MM.1S (cell line): ENCODE results near the gene TPCN1.

Experiments
- CTCF ChIP-seq: fragments of 300-600 bp; sonication (generic); IDR thresholded peaks from 2 replicates; pipeline ENCODE4 v1.5.1; 2016; ENCODE audit warnings: antibody characterized with exemption, low read length, mixed read lengths
- EZH2 ChIP-seq: fragments of 300-600 bp; sonication (generic); optimal IDR thresholded peaks from 2 replicates; pipeline ENCODE3; 2017; ENCODE audit warnings: low read depth, mild to moderate bottlenecking, antibody characterized with exemption, low read length, mixed read lengths
- EZH2phosphoT487 ChIP-seq: fragments of 300-600 bp; sonication (generic); IDR thresholded peaks from 2 replicates; pipeline ENCODE4 v1.6.1; 2018; ENCODE audit warnings: antibody characterized with exemption, low read length

- no peak for TF ChIP-seq EZH2
- TF ChIP-seq CTCF, result no peak
- TF ChIP-seq EZH2phosphoT487, result no peak
Measured at GRCh38 chr12:113329022-113329790, 107.9 kb downstream of the TPCN1 start.
